Astrocyte (in vitro differentiated cells and primary cell): ENCODE measurements around the gene POFUT2.

Experiments
- CTCF ChIP-seq: IDR thresholded peaks from 2 replicates; pipeline ENCODE4 v1.5.1; 2011; ENCODE audit warnings: low read depth, mild to moderate bottlenecking, inconsistent platforms, low read length, moderate library complexity; ENCODE audit not compliant: insufficient read depth
- EZH2 ChIP-seq: IDR thresholded peaks from 2 replicates; pipeline ENCODE4 v1.6.1; 2012; ENCODE audit warnings: mild to moderate bottlenecking, low read length, inconsistent platforms; ENCODE audit not compliant: insufficient read depth

GRCh38 chr21:45316871-45317397, 29.2 kb upstream of the POFUT2 start:
- no peak for TF ChIP-seq CTCF
- TF ChIP-seq EZH2, result no peak
